ENCODE results near the gene CSTB.

CSTB gene

DNA sequence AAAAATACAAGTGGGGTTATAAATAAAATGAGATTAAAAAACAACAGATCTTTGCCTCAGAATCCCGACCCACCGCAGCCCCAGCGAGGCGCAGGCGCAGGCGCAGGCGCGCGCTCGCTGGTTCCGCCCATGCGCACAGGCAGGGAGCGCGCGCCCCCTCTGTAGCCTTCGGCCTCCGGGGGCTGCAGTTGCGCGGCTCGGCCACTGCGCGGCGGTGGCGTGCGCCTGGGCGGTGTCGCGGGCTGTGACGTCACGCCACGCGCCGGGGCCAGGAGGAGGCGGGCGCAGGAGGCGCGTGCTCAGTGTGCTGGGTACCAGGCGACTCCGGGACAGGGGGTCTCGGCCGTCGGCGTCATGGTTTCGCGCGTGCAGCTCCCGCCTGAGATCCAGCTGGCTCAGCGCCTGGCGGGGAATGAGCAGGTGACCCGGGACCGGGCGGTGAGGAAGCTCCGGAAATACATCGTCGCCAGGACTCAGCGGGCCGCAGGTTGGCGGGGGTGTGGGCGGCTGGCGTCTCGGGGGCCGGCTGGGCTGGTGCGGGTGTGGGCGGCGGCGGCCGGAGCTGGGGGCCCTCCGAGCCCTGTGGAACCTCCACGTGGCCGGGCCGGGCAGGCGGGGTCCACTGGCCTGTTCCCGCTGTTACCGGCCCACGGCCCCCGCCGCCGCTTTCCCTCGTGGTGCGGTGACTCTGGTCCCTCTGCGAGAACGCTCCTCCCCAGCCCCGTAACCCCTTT lies 13.3 kb upstream of the CSTB start, which contains the start of gene RRP1:
Gene RRP1, plus strand, starts transcription at position 302 of the 734 bp plus-strand sequence. Its CDS starts 53 bp downstream, at position 355.
- peak; percentile 98 for DNase-seq (ENCODE audit: low spot score)

DNA sequence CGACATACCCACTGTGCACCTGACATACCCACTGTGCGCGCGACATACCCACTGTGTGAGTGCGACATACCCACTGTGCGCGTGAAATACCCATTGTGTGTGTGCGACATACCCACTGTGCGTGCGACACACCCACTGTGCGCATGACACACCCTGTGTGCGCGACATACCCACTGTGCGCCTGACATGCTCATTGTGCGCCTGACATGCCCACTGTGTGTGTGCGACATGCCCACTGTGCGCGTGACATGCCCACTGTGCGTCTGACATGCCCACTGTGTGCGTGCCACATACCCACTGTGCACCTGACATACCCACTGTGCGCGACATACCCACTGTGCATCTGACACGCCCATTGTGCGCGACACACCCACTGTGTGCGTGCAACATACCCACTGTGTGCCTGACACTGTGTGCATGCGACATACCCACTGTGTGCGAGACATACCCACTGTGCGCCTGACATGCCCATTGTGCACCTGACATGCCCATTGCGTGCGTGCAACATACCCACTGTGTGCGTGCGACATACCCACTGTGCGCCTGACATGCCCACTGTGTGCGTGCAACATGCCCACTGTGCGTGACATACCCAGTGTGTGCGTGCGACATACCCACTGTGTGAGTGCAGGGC lies 10.8 kb upstream of the CSTB start:
- DNase-seq (ENCODE audit: low spot score): no peak

DNA sequence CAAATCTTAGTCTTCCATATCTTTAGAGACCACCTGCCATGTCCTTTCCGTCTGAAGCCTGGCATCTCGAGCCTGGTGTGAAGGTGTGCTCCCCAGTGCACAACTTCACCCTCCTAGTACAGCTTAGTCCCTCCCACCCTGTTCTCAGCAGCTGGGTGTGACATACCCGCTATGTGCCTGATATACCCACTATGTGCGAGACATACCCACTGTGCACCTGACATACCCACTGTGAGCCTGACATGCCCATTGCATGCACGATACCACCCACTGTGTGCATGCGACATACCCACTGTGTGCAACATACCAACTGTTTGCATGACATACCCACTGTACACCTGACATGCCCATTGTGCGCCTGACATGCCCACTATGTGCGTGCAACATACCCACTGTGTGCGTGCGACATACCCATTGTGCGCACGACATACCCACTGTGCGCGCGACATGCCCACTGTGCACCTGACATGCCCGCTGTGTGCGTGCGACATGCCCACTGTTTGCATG lies 10.2 kb upstream of the CSTB start:
- no peak for DNase-seq (ENCODE audit: low spot score)

DNA sequence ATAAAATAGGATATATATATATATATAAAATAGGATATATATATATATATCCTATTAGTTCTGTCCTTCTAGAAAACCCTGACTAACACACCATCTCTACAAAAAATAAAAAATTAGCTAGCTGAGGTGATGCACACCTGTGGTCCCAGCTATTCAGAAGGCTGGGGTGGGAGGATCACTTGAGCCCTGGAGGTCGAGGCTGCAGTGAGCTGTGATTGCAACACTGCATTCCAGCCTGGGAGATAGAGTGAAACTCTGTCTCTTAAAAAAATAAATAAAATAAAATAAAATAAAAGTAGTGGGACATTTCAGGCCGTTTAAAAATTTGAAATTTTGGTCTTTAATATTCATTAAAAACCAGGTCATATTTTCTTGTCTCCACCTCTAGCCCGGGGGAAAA lies 9.0 kb upstream of the CSTB start:
- DNase-seq (ENCODE audit: low spot score): no peak

DNA sequence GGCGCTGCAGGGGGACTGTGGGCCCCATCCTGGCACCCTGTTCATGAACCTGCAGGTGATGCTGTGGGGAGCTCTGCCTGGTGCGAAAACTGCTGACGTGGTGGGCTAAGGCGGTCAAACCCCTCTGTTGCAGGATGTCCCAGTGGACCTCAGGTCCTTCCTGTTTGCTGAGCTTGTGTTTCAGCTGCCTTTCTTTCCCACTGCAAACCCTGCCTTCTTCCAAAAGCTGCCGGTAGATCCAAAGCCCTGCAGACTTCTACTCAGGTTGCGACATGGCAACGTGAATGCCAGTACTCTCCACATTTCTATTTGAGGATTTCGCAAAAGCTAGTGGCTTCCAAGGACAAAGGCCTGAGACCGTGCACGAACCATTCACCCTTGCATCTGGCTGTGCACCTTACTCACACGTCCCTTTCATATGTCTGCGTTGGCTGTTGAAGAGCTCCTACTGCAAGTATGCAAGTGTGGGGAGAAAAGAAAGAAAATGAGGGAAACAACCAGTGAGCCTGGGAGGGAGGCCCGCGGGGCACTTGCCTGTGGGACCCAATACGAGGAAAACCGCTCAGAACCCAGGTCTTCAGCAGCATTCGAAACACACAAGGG lies 7.1 kb upstream of the CSTB start:
- no peak for DNase-seq (ENCODE audit: low spot score)

DNA sequence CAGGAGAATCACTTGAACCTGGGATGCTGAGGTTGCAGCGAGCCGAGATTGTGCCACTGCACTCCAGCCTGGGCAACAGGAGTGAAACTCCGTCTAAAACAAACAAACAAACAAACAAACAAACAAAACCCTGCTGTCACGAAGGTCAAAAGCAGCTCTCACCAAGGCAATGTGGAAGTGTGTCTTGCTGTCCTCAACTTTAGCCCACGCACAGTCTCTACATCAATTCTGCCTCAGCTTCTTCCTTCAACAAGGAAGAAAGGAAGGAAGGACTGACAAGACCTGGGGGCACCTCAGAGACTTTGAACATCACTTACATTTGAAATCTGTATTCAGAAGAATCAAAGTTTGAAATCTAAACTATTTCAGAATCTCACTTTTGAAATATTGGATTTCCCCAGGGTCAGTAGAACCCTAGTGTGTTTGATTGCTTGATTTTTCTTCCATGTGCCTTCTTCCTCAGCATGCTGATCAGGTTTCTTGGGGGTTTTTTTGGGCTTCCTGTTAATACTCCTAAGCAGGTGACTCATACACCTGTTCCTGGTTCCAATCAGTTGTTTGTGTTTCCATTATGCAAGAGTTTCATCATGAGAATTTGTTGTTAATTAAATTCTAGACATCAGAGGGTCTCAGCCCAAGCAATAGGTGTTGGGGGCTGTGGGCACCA lies 6.5 kb upstream of the CSTB start:
- no peak for DNase-seq (ENCODE audit: low spot score)

DNA sequence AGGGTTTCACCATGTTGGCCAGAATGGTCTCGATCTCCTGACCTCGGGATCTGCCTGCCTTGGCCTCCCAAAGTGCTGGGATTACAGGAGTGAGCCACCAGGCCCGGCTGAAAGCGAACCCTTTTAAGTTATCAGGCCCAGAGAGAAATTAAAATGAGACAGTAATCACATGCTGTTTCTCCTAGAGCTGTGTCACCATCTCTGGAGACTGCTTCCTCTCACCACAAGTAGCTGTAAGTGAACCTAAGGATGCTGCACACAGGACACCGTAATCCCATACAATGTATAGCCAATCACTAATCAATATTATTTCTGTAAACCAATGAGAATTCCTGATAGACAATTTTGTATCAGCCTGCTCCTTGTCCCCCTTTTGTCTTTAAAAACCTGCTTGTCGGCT lies 5.7 kb upstream of the CSTB start:
- no peak for DNase-seq (ENCODE audit: low spot score)

DNA sequence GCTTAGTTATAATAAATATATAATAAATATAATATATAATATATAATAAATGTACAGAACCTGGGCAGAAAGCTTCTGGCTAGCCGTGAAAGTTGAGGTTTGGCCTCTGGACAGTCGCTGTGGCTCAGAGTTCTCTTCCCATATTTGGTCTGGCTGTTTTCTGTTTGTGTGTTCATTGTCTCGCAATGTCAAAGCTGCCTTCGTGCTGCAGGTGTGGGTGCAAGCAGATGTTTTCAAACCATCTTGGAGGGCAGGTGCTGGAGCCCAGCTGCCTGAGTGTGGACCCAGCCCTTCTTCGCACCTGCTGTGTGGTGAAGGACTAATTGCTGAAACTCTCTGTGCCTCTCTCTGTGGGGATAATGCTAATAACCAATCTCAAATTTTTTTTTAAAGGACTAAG lies 3.6 kb upstream of the CSTB start:
- no peak for DNase-seq (ENCODE audit: low spot score)

DNA sequence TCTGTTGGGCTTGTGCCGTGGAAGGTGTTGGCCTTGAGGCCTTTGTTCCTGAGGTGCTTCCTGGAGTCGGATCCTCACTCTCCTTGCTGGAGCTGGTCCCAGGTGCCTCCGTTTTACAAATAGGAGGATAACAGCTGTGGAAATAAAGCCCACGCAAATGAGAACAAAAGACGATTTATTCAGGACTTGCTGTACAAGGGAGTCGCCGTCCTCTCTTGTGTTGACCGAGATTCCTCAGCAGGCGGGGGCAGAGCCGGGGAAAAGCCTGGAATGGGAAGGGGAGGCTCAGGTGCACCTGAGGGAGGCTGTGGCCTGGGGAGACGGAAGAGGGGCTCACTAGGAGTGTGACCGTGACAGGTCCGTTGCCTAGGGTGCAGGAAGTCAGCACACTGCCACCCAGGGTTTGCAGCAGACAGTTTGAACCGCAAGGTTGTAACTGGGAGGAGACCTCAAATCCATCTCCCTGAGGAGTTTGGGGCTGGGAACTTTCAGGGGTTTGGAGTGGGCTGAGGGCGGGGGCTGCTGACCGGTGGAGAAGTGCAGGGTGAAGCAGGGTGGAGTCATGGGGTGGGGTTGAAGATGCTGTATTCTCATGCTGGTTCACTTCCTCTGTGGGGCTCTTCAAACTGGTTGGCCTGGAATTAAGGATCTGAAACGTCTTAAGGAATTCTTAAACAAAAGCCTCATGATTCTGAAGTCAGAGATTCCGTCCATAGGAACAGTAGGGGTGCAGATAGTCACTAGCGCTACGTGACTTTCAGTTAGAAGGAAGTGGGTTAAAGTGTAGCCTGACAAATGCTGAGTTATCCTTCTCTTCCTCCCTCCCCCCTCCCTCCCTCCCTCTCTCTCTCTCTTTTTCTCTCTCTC lies 2.6 kb upstream of the CSTB start:
- DNase-seq (ENCODE audit: low spot score): no peak

DNA sequence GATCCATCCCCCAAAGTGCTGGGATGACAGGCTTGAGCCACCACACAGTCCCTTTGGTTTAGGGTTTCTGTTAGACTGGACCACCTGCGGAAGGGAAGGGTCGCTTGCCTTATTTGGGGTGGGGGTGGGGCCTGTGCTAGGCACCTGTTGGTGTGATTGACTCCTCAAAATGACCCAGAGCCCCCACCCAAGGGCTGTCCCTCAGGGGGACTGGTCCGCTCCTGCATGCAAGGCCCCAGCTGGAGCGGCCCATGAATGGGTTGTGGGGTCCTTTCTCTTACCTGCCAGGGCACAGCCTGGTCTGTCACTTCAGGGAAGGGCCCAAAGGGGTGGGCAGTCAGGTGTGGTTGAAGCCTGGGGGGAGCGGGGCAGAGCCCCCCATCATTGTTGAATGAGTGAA lies 1.8 kb upstream of the CSTB start:
- DNase-seq (ENCODE audit: low spot score): no peak

DNA sequence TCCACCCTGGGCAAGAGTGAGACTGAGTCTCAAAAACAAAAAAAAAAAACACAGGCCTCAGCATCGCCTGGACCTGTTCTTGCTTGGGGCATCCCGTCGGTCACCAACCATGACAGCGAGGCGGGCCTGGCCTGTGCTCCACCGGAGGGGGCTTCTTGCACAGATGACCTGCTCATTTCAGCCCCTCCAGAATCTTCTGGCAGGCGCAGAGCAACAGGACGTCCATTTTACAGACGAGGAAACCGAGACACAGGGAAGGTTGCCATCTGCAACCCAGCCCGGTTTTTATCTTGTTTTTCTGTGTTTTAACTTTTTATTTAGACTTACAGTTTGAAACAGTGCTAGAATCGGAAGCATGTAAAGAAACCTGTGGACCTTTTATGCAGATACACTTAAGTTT lies 918 bp downstream of the CSTB start:
- no peak for DNase-seq (ENCODE audit: low spot score)

DNA sequence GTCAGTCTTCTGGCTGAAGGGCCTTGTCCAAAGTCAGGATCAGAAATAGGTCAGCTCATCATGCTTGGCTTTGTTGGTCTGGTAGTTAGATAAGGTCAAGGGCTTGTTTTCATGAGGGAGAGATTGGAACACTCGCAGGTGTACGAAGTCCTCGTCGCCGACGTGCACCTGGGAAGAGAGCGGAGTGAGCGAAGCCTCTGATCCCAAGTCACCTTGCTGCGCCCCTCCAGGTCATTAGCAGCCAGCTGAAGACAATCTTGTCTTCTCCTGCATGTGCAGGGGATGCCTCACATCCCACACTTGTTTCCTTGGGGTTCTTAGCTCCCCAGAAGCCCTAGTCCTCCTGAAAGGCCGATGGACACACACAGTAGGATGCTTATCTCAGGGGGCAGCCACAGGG lies 1.9 kb downstream of the CSTB start:
- no peak for DNase-seq (ENCODE audit: low spot score)

DNA sequence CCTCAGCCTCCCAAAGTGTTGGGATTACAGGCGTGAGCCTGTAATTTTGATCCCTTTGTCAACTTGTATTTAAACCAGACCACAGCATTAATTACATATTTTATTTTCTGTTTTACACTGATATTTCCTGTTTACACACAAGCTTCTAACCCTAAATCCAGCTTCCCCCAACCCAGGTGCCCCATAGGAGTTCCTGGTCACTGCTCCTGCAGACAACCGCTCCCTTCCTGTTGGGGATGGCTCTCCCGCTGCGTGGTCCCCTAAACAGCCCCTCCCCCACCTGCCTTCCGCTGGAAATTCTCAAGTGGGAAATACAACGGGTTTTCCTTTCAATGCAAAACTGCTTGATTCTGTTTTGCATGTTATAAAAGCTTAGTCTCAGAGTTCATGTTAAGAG lies 3.7 kb downstream of the CSTB start:
- DNase-seq (ENCODE audit: low spot score): no peak

DNA sequence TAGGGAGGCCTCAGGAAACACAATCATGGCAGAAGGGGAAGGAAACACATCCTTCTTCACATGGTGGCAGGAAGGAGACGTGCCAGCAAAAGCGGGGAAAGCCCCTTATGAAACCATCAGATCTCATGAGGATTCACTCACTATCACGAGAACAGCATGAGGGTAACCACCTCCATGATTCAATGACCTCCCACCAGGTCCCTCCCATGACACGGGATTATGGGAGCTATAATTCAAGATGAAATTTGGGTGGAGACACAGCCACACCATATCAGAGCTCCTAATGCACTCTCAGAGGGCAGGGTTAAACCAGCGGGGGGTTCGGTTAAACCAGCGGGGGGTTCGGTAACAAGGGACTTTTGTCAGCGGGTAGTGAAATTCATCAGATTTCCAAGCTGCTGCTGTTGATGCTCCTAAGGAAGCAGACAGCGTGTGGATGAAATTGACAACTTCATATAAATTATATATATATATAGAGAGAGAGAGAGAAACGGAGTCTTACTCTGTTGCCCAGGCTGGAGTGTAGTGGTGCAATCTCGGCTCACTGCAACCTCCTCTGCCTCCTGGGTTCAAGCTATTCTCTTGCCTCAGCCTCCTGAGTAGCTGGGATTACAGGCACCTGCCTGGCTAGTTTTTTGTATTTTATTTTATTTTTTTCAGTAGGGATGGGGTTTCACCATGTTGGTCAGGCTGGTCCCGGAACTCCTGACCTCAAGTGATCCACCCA lies 4.2 kb downstream of the CSTB start:
- DNase-seq (ENCODE audit: low spot score): no peak

DNA sequence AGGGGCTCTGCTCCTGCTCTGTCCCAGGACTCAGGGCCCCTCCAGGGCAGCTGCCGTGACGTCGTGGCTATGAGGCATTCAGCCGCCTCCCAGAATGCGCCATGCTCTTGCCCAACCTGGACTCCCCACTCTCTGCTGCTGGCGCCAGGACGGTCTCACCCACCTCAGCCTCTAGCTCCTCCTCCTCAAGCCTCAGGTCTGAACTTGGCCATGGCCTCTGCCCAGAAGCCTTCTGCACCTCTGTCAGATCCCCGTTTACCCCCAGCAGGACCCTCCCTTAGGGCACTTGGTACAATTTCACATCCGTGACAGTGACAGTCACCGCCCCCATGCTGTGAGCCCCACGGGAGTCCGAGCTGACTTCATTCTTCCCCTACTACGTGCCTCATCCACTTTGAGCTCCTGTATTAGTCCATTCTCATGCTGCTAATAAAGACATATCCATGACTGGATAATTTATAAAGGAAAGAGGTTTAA lies 4.9 kb downstream of the CSTB start:
- DNase-seq (ENCODE audit: low spot score): no peak

DNA sequence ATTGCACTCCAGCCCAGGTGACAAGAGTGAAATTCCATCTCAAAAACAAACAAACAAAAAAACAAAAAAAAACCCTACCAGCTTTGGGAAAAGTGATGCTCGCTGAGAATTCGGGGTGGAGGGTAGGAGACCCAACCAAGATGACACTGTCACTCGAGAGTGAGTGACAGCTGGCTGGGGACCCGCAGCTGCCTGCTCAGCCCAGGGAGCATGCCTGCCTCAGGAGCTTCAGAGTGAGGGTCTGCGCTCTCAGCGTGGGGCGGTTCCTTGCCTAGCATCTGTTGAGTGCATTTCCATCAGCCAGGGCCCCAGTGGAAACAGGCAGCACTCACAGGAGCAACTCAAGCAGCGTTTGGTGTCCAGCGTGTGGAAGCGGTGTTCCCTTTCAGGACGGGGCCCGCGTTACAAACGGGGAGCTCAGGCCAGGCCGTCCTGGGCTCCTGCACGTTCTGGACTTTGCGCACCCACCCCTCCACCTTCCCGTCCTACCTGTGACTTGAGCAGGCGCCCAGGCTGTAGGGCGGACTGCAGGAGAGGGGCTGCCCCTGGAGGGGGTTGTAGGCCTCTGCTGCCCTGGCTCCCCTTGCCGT lies 5.9 kb downstream of the CSTB start:
- no peak for DNase-seq (ENCODE audit: low spot score)

DNA sequence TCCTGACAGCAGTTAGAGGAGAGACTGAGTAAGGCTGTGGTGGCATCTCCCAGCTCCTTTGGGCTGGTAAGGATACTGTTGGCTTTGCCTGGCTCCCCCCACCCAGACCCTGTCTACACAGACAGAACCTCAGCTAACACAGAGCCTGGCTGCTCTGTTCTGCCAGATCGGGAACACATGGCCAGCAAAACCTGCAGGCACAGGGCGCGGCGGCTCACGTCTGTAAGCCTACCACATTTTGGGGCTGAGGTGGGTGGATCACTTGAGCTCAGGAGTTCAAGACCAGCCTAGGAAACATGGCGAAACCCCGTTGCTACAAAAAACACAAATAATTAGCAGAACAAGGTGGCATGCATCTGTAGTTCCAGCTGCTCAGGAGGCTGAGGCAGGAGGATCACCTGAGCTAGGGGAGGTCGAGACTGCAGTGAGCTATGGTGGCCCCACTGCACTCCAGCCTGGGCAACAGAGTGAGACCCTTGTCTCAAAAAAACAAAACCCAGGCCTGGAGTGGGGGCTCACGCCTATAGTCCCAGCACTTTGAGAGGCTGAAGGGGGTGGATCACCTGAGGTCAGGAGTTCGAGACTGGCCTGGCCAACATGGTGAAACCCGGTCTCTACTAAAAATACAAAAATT lies 6.7 kb downstream of the CSTB start:
- no peak for DNase-seq (ENCODE audit: low spot score)

DNA sequence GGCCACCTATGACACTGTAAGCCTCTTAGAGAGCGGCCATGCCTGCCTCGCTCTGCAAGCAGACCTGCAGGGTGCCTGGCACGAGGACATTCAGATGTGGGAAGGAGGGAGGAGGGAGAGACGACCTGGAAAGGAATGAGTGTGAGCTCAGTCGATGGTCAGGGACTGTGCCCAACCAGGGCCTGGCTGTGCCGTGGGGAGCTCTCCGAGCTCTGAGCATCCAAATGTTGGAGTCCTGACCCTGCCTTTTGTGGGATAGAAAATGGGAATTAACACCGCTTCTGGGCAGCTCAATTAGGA lies 7.3 kb downstream of the CSTB start:
- DNase-seq (ENCODE audit: low spot score): no peak

DNA sequence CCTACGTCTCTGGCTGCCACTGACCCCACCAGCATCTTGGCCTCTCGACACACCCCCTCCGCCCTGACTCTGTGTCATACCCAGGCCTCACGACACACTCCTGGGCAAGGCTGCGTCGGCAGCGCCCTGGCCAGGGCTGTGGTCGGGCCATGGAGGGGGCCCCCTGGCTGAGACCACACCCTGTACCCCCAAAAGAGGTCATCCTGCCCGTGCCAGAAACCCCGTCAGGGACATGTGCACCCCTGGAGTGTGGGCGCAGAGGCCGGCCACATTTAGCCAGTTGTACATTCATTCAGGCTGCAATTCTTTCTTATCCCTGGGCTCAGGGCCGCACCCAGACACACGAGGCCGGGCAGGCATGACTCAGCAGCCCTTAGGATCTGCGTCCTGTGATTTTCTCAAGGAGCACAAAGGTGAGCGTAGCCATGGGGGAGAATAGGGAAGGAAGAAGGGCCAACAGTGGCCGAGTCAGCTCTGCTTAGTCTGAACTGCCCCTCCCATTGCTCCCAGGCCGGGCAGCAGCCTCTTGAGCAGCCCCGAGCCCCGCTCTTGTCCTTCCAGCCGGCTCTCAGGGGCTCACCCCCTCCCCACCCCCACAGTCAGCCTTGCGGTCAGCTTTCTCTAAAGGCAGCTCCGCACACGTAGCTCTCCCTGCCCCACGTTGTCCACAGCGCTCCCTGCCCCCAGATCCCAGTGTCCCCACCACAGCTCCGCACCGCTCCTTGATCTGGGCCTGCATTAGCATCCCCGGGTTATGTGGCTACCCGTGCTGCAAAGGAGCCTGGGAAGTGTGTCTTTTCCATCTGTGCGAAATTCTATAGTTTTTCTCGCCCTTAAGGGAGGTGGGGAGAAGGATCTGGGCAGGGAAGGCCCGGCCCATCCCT lies 7.9 kb downstream of the CSTB start:
- DNase-seq (ENCODE audit: low spot score): peak; percentile 34
